HG02840 (cell line): ENCODE results near the gene CHCHD3.

ENCODE experiments used
- ATAC-seq: cut with Tn5 transposase; IDR thresholded peaks from one replicate; pipeline ENCODE4 v1.9.1; 2021; ENCODE audit warnings: mild to moderate bottlenecking, moderate library complexity, moderate number of reproducible peaks; ENCODE audit not compliant: unreplicated experiment, low FRiP score

The CHCHD3 gene

GRCh38 chr7:132757783-132758182, 324.1 kb downstream of the CHCHD3 start:
- no peak for ATAC-seq

GRCh38 chr7:132756484-132756990, 325.4 kb downstream of the CHCHD3 start:
- no peak for ATAC-seq

GRCh38 chr7:132755538-132756483, 326.1 kb downstream of the CHCHD3 start:
- ATAC-seq = no peak

GRCh38 chr7:132752431-132752830, 329.5 kb downstream of the CHCHD3 start:
- ATAC-seq = no peak

GRCh38 chr7:132751244-132751647, 330.6 kb downstream of the CHCHD3 start:
- ATAC-seq = no peak

DNA sequence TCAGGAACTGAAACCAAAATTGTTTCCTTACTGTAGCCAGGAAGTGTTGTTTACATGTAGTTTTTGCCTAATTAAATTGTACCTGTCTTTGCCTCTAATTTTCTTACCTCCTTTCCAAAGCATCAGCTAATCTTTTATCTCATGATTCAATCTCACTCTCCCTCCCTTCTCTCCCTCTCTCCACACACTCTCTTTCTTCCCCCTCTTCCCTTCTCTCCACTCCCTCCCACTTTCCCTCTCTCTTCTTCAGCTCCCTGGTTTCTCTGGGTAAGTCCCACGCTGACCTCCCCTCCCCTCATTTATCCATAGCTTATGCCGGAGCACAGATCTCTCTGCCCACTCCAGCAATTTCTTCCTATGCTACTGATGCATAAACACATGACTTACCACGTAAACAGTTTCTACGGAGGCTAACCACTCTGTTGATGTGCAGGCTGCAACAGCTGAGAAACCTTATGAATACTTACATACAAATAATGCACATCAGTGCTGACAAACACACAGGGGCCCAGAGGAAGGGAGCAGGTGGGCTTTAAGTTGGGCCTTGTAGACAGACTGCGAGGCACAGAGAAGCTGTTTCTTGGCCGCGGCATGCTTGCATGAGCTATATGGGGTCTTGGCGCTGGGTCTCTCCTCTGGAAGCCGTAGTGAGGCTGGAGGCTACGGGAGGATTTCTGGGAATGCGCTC, 331.2 kb downstream of the CHCHD3 start:
- no peak for ATAC-seq

- ATAC-seq = no peak
These were observed 331.8 kb downstream of the CHCHD3 start for GRCh38 chr7:132750096-132750495.

- ATAC-seq = no peak
These were observed 336.4 kb downstream of the CHCHD3 start for GRCh38 chr7:132745510-132745909.

GRCh38 chr7:132743974-132744373, 337.9 kb downstream of the CHCHD3 start:
- ATAC-seq = no peak

- no peak for ATAC-seq
These were observed 339.7 kb downstream of the CHCHD3 start for GRCh38 chr7:132742189-132742612.

- ATAC-seq = no peak
These were observed 341.7 kb downstream of the CHCHD3 start for GRCh38 chr7:132740176-132740575.

DNA sequence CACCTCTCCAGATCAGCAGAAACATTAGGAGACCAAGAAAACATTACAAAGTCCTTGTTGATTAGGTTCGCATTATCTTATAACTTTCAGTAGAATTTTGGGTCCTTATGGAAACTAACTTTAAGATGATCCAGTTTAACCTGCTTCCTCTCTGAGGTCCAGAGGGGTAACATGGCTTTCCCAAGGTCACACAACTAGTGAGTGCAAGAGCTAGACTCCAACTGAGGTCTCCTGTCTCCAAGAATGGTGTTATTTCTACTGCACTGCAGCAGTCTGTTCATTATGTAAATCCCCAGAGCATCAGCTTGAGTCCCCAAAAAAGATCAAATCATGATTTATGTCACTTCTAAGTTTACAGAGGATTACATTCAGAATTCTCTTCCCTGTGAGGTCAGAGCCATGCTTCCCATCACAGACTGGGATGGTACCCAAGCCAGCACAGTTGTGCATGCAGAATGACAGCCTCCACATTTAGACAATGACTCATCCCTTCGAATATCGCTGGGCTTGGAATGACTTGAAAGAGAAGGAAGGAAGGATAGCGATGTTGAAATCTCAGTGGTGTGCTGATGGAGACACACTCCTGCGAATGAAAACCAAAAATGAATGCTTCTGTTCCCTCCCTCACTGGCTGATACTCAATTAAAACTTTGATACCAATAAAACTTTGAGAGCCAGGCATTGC, 342.5 kb downstream of the CHCHD3 start:
- no peak for ATAC-seq

DNA sequence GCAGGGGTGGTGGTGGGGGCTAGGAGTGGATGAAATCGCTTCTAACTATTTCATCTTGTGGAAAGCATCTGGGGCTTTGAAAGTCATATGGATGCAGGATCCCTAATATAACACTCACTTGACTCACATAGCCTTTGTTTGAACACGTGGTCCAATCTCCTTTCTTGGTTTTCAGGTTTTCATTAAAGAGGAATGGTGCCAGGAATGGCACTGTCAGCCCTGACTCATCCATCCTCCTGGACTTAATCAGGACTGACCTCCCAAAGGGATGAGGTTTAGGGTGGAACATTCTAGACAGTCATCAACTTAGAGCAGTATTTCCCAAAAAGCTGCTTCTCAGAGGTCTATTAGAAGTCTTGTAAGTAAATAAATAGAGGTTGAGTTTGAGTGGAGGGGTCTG, 343.6 kb downstream of the CHCHD3 start:
- no peak for ATAC-seq

DNA sequence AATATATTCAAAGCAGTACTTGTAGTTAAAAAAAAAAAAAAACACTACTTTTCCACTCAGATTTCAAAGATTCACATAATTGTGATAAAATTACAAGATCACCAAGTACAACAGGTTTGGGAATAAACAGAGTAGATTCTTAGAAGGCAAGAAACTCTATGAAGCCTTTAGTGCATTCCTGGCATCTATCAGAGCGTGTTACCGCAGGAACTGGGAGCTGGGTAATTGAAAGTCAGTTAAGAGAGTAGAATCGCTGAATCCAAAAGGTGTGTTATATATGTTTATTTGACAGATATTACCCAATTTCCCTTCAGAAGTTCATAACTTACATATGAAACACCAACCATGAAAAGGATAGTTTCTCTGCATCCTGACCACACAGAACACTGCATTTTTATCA, 346.4 kb downstream of the CHCHD3 start:
- ATAC-seq = no peak
